GM23338 (cell line): Measurements from ENCODE around the gene SYT17. TPM values are rescaled to one million over a fixed set of nuclear protein-coding genes. Genes with fewer than 3 reads are reported as not detected.
A peak's percentile ranks its signal among the peaks of the same experiment; 100 is the strongest.

Source experiments
- ATAC-seq: fragments of 200-7000 bp; cut with Tn5 transposase; 3 replicates; pipeline ENCODE4 v1.9.1; 2020
- DNase-seq: peaks from one replicate; pipeline ENCODE4 v3.0.0-alpha.2; 2015; ENCODE audit warnings: low spot score
- H2AFZ ChIP-seq: fragments of 200-600 bp; sonication (generic); 2 replicates; pipeline ENCODE4 v1.8.0; 2016; ENCODE audit warnings: antibody characterized with exemption, mild to moderate bottlenecking, moderate library complexity
- H3F3A ChIP-seq: fragments of 200-600 bp; sonication (generic); replicated peaks from 2 replicates; pipeline ENCODE4 v1.8.0; 2017; ENCODE audit warnings: antibody characterized with exemption, mixed run types, low read depth
- H3K27ac ChIP-seq: fragments of 200-600 bp; sonication (generic); 2 replicates; pipeline ENCODE4 v1.6.1; 2016; ENCODE audit warnings: low read depth
- H3K27me3 ChIP-seq: fragments of 200-600 bp; sonication (generic); 2 replicates; pipeline ENCODE4 v1.8.0; 2016; ENCODE audit warnings: mild to moderate bottlenecking, mixed run types, moderate library complexity; ENCODE audit not compliant: insufficient read depth
- H3K36me3 ChIP-seq: fragments of 200-600 bp; sonication (generic); 2 replicates; pipeline ENCODE4 v1.8.0; 2016; ENCODE audit warnings: mild to moderate bottlenecking; ENCODE audit not compliant: insufficient read depth
- H3K4me1 ChIP-seq: fragments of 200-600 bp; sonication (generic); 2 replicates; pipeline ENCODE4 v1.8.0; 2016; ENCODE audit warnings: mild to moderate bottlenecking, moderate library complexity; ENCODE audit not compliant: insufficient read depth
- H3K4me2 ChIP-seq: fragments of 200-600 bp; sonication (generic); 2 replicates; pipeline ENCODE4 v1.7.1; 2017; ENCODE audit warnings: mixed run types
- H3K4me3 ChIP-seq: fragments of 200-600 bp; sonication (generic); 2 replicates; pipeline ENCODE4 v1.6.1; 2016; ENCODE audit warnings: mixed run types
- H3K79me2 ChIP-seq: fragments of 200-600 bp; sonication (generic); replicated peaks from 2 replicates; pipeline ENCODE4 v1.8.0; 2017; ENCODE audit warnings: mild to moderate bottlenecking; ENCODE audit not compliant: insufficient read depth
- H3K9me2 ChIP-seq: fragments of 200-600 bp; sonication (generic); 2 replicates; pipeline ENCODE4 v1.8.0; 2017; ENCODE audit not compliant: insufficient read depth
- H4K20me1 ChIP-seq: fragments of 200-600 bp; sonication (generic); replicated peaks from 2 replicates; pipeline ENCODE4 v1.8.0; 2017; ENCODE audit warnings: mild to moderate bottlenecking; ENCODE audit not compliant: insufficient read depth
- H3K27ac Mint-ChIP-seq: 2 replicates; pipeline ENCODE4 v1.8.0; 2020; ENCODE audit warnings: inconsistent platforms, mild to moderate bottlenecking, moderate library complexity, mixed read lengths
- H3K27me3 Mint-ChIP-seq: 3 replicates; pipeline ENCODE4 v1.8.0; 2022; ENCODE audit warnings: low read depth, mild to moderate bottlenecking, moderate library complexity, mixed read lengths, inconsistent platforms; ENCODE audit not compliant: insufficient read depth, poor library complexity
- H3K36me3 Mint-ChIP-seq: 3 replicates; pipeline ENCODE4 v1.8.0; 2021; ENCODE audit warnings: low read depth, mild to moderate bottlenecking, inconsistent platforms, moderate library complexity, mixed read lengths
- H3K4me1 Mint-ChIP-seq: 3 replicates; pipeline ENCODE4 v1.8.0; 2020; ENCODE audit warnings: mild to moderate bottlenecking, inconsistent platforms, mixed read lengths
- H3K4me3 Mint-ChIP-seq: 3 replicates; pipeline ENCODE4 v1.8.0; 2021; ENCODE audit warnings: moderate library complexity, mild to moderate bottlenecking, inconsistent platforms, mixed read lengths
- H3K9me3 Mint-ChIP-seq: 3 replicates; pipeline ENCODE4 v1.8.0; 2020; ENCODE audit warnings: moderate library complexity, mild to moderate bottlenecking, inconsistent platforms, mixed read lengths
- CREB1 ChIP-seq: fragments of 250-450 bp; sonication (Bioruptor Pico); IDR thresholded peaks from 2 replicates; pipeline ENCODE4 v1.5.0; 2020; ENCODE audit warnings: low read depth, mild to moderate bottlenecking, moderate library complexity
- ETS1 ChIP-seq: IDR thresholded peaks from 2 replicates; pipeline ENCODE4 v1.6.1; 2016; ENCODE audit warnings: antibody characterized with exemption
- EZH2 ChIP-seq: fragments of 200-600 bp; sonication (generic); IDR thresholded peaks from one replicate; pipeline ENCODE4 v1.8.0; 2017; ENCODE audit warnings: antibody characterized with exemption, mild to moderate bottlenecking, low read depth; ENCODE audit not compliant: unreplicated experiment
- EZH2phosphoT487 ChIP-seq: fragments of 200-600 bp; sonication (generic); IDR thresholded peaks from one replicate; pipeline ENCODE4 v1.8.1; 2018; ENCODE audit warnings: antibody characterized with exemption; ENCODE audit not compliant: unreplicated experiment
- JUNB ChIP-seq: IDR thresholded peaks from one replicate; pipeline ENCODE4 v1.6.1; 2016; ENCODE audit warnings: antibody characterized with exemption; ENCODE audit not compliant: unreplicated experiment
- NANOG ChIP-seq: IDR thresholded peaks from 2 replicates; pipeline ENCODE4 v1.6.1; 2016; ENCODE audit warnings: antibody characterized with exemption, borderline replicate concordance
- POLR2AphosphoS5 ChIP-seq: IDR thresholded peaks from 2 replicates; pipeline ENCODE4 v1.6.1; 2016; ENCODE audit warnings: antibody characterized with exemption, low read depth
- REST ChIP-seq: IDR thresholded peaks from one replicate; pipeline ENCODE4 v1.6.1; 2018; ENCODE audit warnings: antibody characterized with exemption; ENCODE audit not compliant: unreplicated experiment
- STAT1 ChIP-seq: IDR thresholded peaks from one replicate; pipeline ENCODE4 v1.6.1; 2016; ENCODE audit warnings: antibody characterized with exemption; ENCODE audit not compliant: unreplicated experiment
- ZNF114 ChIP-seq: fragments of 250-450 bp; sonication (Bioruptor Pico); IDR thresholded peaks from 2 replicates; pipeline ENCODE4 v1.5.0; 2020; ENCODE audit warnings: mild to moderate bottlenecking, moderate library complexity
- ZNF331 ChIP-seq: fragments of 250-450 bp; sonication (Bioruptor Pico); IDR thresholded peaks from 2 replicates; pipeline ENCODE4 v1.5.0; 2020; ENCODE audit warnings: low read depth, mild to moderate bottlenecking, moderate library complexity
- polyA plus RNA-seq: library from polyadenylated mRNA; unstranded; fragments of >200 nt; fragmentation: Nextera tagmentation; extraction: Ambion mirVana; gene quantifications from 2 replicates; pipeline ENCODE4 v1.2.1, GENCODE V29; 2016
- total RNA-seq: library from RNA; depleted of rRNA; stranded (reverse); fragments of >200 nt; shearing (Covaris generic); gene quantifications from 2 replicates; pipeline ENCODE4 v1.2.3, GENCODE V29; 2014
- TF ChIP-seq, protein P1 (sequence below), 2 experiments: fragments of 200-600 bp in 1 of 2; sonication (generic) in 1 of 2; conservative IDR thresholded peaks; 2 replicates each; pipeline versions ENCODE4 v1.5.1 to v1.6.1; 2016 to 2017; ENCODE audit warnings: antibody characterized with exemption in 2 of 2, low read depth in 2 of 2, mild to moderate bottlenecking in 2 of 2, moderate library complexity in 1 of 2

The SYT17 gene
- total and polyA plus RNA-seq, 2 experiments from 2014 or later = 5.3 to 9.5 TPM

- H2AFZ ChIP-seq = no peak overlapping the region
- H3K79me2 ChIP-seq = no peaks in the 10 kb centered on the region
- Mint-ChIP-seq H3K9me3 (peaks cover 8% of the 10 kb centered on the region; the same call in 2 of the 3 replicates), H3K27ac (no peak overlapping the region), H3K4me3 (no peak overlapping the region), H3K27me3 (peaks cover 4% of the 10 kb centered on the region), H3K4me1 (peaks cover 44% of the 10 kb centered on the region), H3K36me3 (no peaks in the 10 kb centered on the region)
- ATAC-seq (no peak), DNase-seq (peak; percentile 30)
- no peaks in the 10 kb centered on the region for H3F3A ChIP-seq
- no peaks in the 10 kb centered on the region for H3K27me3 ChIP-seq
- H3K4me3 ChIP-seq = no peak overlapping the region
- no peak overlapping the region for H3K27ac ChIP-seq
- H3K4me2 ChIP-seq = no peak overlapping the region
- no peaks in the 10 kb centered on the region for H3K36me3 ChIP-seq
- H4K20me1 ChIP-seq = no peaks in the 10 kb centered on the region
- 0 out of 2 replicates have a peak, but pooled peaks cover 4% of the 10 kb centered on the region for H3K9me2 ChIP-seq
- peaks cover 44% of the 10 kb centered on the region for H3K4me1 ChIP-seq
- TF ChIP-seq ZNF114 (CRISPR knock-in tag) = no peak
- no peak for TF ChIP-seq STAT1
- no peak for TF ChIP-seq EZH2phosphoT487
- no peak for TF ChIP-seq ZNF331 (CRISPR knock-in tag)
- no peak for TF ChIP-seq POLR2AphosphoS5
- TF ChIP-seq EZH2 = no peak
- TF ChIP-seq CREB1 (CRISPR knock-in tag) = no peak
- TF ChIP-seq REST = no peak
- TF ChIP-seq ETS1 = no peak
Measured at GRCh38 chr16:19292186-19292585, 124.1 kb downstream of the SYT17 start.

GRCh38 chr16:19294156-19294649 lies 126.2 kb downstream of the SYT17 start:
- Histone ChIP-seq H3K4me3 (no peak overlapping the region), H3F3A (no peaks in the 10 kb centered on the region), H2AFZ (no peak overlapping the region), H4K20me1 (no peaks in the 10 kb centered on the region), H3K9me2 (no peaks in the 10 kb centered on the region), H3K79me2 (no peaks in the 10 kb centered on the region), H3K27me3 (no peaks in the 10 kb centered on the region), H3K27ac (no peak overlapping the region), H3K4me2 (no peak overlapping the region), H3K36me3 (no peaks in the 10 kb centered on the region), H3K4me1 (peaks cover 27% of the 10 kb centered on the region)
- H3K9me3 Mint-ChIP-seq = no peaks in the 10 kb centered on the region
- no peak overlapping the region for H3K4me3 Mint-ChIP-seq
- no peaks in the 10 kb centered on the region for H3K36me3 Mint-ChIP-seq
- peaks cover 2% of the 10 kb centered on the region for H3K27me3 Mint-ChIP-seq
- no peak for ATAC-seq
- no peak for DNase-seq
- H3K27ac Mint-ChIP-seq = no peak overlapping the region
- peaks cover 29% of the 10 kb centered on the region for H3K4me1 Mint-ChIP-seq
- TF ChIP-seq ZNF114 (CRISPR knock-in tag) = no peak
- TF ChIP-seq NANOG = no peak
- no peak for TF ChIP-seq ZNF331 (CRISPR knock-in tag)
- no peak for TF ChIP-seq POLR2AphosphoS5
- no peak for TF ChIP-seq CREB1 (CRISPR knock-in tag)
- TF ChIP-seq STAT1 = no peak
- no peak for TF ChIP-seq JUNB
- no peak for TF ChIP-seq EZH2phosphoT487
- TF ChIP-seq EZH2 = no peak
- TF ChIP-seq, protein P1, sequence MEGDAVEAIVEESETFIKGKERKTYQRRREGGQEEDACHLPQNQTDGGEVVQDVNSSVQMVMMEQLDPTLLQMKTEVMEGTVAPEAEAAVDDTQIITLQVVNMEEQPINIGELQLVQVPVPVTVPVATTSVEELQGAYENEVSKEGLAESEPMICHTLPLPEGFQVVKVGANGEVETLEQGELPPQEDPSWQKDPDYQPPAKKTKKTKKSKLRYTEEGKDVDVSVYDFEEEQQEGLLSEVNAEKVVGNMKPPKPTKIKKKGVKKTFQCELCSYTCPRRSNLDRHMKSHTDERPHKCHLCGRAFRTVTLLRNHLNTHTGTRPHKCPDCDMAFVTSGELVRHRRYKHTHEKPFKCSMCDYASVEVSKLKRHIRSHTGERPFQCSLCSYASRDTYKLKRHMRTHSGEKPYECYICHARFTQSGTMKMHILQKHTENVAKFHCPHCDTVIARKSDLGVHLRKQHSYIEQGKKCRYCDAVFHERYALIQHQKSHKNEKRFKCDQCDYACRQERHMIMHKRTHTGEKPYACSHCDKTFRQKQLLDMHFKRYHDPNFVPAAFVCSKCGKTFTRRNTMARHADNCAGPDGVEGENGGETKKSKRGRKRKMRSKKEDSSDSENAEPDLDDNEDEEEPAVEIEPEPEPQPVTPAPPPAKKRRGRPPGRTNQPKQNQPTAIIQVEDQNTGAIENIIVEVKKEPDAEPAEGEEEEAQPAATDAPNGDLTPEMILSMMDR (conservative IDR thresholded peaks at IDR 0.05; ENCODE audit: low read depth in 2 of 2) = no peak
- no peak for TF ChIP-seq REST
